ENCODE results near the gene FKBP5.

GRCh38 chr6:35582315-35582714 lies 106.4 kb downstream of the FKBP5 start:
- TF ChIP-seq EZH2phosphoT487 (IDR thresholded peaks at IDR 0.05; ENCODE audit: low read length) (no peak), EZH2 (optimal IDR thresholded peaks at IDR 0.05; ENCODE audit: low read depth, low read length) (no peak), CTCF (IDR thresholded peaks at IDR 0.05; ENCODE audit: low read length) (no peak)

Measured in MM.1S (cell line).